HG03280 (cell line): ENCODE results near the gene CARMIL1.
A peak's percentile ranks its signal among the peaks of the same experiment; 100 is the strongest.
"Not testable (repeated sequence)": the region's sequence is repeated elsewhere in the genome, so short reads cannot be mapped to it uniquely, and the experiment has no call there.

Experiments
- ATAC-seq: cut with Tn5 transposase; IDR thresholded peaks from one replicate; pipeline ENCODE4 v1.9.1; 2021; ENCODE audit warnings: mild to moderate bottlenecking, moderate library complexity; ENCODE audit not compliant: unreplicated experiment

Gene CARMIL1

GRCh38 chr6:25366903-25367545 is 87.8 kb downstream of the CARMIL1 start:
- ATAC-seq, result peak; percentile 45

GRCh38 chr6:25369036-25369432 is 89.9 kb downstream of the CARMIL1 start:
- no peak for ATAC-seq

- no peak for ATAC-seq
Measured at GRCh38 chr6:25369433-25370177, 90.4 kb downstream of the CARMIL1 start.

GRCh38 chr6:25370178-25371036 is 91.2 kb downstream of the CARMIL1 start:
- ATAC-seq, result no peak

- no peak for ATAC-seq
Measured at GRCh38 chr6:25371037-25371347, 91.8 kb downstream of the CARMIL1 start.

GRCh38 chr6:25375125-25375524 is 96.0 kb downstream of the CARMIL1 start:
- ATAC-seq, result no peak

- ATAC-seq, result no peak
Measured at GRCh38 chr6:25377664-25378063, 98.5 kb downstream of the CARMIL1 start.

- ATAC-seq, result no peak
Measured at GRCh38 chr6:25381077-25381476, 101.9 kb downstream of the CARMIL1 start.

- ATAC-seq, result not testable (repeated sequence)
Measured at GRCh38 chr6:25382476-25382875, 103.3 kb downstream of the CARMIL1 start.

- ATAC-seq, result no peak
Measured at GRCh38 chr6:25384234-25384633, 105.1 kb downstream of the CARMIL1 start.

GRCh38 chr6:25384967-25385366 is 105.8 kb downstream of the CARMIL1 start:
- no peak for ATAC-seq

- no peak for ATAC-seq
Measured at GRCh38 chr6:25387483-25387882, 108.3 kb downstream of the CARMIL1 start.

- no peak for ATAC-seq
Measured at GRCh38 chr6:25387911-25388310, 108.7 kb downstream of the CARMIL1 start.

- no peak for ATAC-seq
Measured at GRCh38 chr6:25388776-25389175, 109.6 kb downstream of the CARMIL1 start.

- ATAC-seq, result no peak
Measured at GRCh38 chr6:25389471-25389870, 110.3 kb downstream of the CARMIL1 start.

GRCh38 chr6:25392372-25392771 is 113.2 kb downstream of the CARMIL1 start:
- ATAC-seq, result no peak

GRCh38 chr6:25395731-25396130 is 116.6 kb downstream of the CARMIL1 start:
- no peak for ATAC-seq

GRCh38 chr6:25397406-25397805 is 118.2 kb downstream of the CARMIL1 start:
- ATAC-seq, result no peak

- no peak for ATAC-seq
Measured at GRCh38 chr6:25399885-25400284, 120.7 kb downstream of the CARMIL1 start.

GRCh38 chr6:25401711-25402110 is 122.5 kb downstream of the CARMIL1 start:
- no peak for ATAC-seq

- no peak for ATAC-seq
Measured at GRCh38 chr6:25402125-25402524, 123.0 kb downstream of the CARMIL1 start.

- no peak for ATAC-seq
Measured at GRCh38 chr6:25403150-25403549, 124.0 kb downstream of the CARMIL1 start.
